Neural progenitor cell (in vitro differentiated cells): ENCODE data around the gene SOX11.

ENCODE experiments used
- CTCF ChIP-seq: fragments of 200-600 bp; sonication (generic); IDR thresholded peaks from 2 replicates; pipeline ENCODE4 v1.5.1; 2017; ENCODE audit warnings: antibody characterized with exemption, mild to moderate bottlenecking
- EZH2phosphoT487 ChIP-seq: fragments of 200-600 bp; sonication (generic); IDR thresholded peaks from 2 replicates; pipeline ENCODE4 v1.6.1; 2017; ENCODE audit warnings: antibody characterized with exemption

DNA sequence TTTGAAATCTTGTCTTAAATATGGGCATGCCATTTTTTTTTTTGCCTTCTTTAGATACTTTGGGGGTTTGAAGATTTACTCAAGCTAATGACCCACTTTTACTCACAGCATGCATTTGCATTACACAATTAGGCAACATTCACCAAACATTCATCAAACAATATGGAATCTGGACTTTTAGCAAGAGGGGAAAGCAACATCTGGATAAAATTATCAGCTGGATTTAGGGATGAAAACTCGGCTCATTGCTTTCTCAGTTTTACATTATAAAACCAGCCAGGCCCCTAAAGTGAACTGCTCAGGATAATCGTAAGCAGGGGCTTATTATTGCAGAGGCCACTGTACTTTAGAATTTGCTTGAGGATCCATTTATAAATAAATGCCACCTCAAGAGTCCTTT lies 44.7 kb downstream of the SOX11 start:
- TF ChIP-seq CTCF: no peak
- no peak for TF ChIP-seq EZH2phosphoT487
